COLO829 (cell line): ENCODE measurements around the gene MAML1.
"Not testable (repeated sequence)": the region's sequence is repeated elsewhere in the genome, so short reads cannot be mapped to it uniquely, and the experiment has no call there.

Experiments used
- DNase-seq: peaks from one replicate; pipeline ENCODE4 v3.0.0; 2012; ENCODE audit warnings: low spot score

The MAML1 gene

DNA sequence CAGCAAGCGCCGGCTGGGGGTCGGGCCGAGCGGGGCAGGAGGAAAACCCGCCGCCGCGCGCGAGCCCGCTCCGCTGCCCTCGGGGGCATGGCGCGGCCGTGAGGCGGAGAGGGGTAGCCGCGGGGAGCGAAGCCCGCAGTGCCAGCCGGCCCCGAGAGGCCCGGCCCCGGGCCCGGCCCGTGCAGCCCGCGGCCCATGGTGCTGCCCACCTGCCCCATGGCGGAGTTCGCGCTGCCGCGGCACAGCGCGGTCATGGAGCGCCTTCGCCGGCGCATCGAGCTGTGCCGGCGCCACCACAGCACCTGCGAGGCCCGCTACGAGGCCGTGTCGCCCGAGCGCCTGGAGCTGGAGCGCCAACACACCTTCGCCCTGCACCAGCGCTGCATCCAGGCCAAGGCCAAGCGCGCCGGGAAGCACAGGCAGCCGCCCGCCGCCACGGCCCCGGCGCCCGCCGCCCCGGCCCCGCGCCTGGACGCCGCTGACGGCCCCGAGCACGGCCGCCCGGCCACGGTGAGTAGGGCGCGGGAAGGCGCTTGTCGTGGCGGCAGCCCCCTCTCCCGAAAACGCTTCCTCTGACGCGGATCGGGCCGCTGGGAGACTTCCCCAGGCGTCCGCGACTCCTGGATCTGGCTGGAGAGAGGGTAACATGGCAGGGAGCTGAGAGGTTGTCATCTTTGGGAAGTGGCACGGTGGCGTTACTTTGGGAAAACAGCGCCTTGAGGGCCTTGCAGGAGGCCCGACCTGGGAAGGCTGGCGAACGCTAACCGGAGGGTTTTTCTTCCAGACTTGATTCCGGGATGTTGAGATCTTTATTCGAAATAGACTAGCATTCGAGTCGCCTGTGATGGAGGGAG lies 523 bp downstream of the MAML1 start:
- DNase-seq = no peak

DNA sequence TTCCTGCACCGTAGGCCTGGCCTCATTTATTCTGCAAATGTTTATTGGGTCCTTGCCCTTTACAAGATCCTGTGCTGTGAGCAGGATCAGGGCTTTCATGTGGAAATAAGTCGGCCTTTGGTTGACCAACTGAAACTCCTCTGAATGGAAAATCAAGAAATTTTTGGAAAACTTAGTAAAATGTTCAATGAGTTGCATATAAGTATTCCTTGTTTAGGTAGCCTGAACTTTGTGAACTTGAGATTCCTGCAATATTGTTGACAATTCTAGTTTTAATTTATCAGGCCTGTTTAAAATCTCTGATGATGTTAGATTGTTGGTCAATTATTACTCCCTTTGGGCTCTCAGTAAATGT lies 1.1 kb downstream of the MAML1 start:
- no peak for DNase-seq

DNA sequence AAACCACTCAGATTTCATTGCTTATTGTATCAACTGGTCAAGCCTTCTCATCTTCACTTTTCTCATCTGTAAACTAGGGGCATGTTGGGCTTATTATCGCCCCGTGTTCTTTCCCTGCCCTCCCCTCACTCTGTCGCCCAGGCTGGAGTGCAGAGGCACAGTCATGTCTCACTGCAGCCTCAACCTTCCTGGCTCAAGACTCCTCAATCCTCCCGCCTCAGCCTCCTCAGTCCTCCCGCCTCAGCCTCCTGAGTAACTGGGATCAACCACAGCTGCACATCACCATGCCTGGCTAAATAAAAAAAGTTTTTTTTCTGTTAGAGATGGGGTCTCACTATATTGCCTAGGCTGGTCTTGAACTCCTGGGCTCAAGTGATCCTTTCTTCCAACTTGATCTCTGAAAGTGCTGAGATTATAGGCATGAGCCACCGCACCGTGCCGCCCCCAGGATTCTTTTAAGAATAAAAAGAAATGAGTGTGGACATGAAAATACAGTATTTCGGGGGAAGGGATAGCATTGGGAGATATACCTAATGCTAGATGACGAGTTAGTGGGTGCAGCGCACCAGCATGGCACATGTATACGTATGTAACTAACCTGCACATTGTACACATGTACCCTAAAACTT lies 2.0 kb downstream of the MAML1 start:
- DNase-seq = no peak

- DNase-seq = no peak
Observed at GRCh38 chr5:179738742-179739141, 6.1 kb downstream of the MAML1 start.

- DNase-seq = not testable (repeated sequence)
Observed at GRCh38 chr5:179744106-179744505, 11.5 kb downstream of the MAML1 start.

- no peak for DNase-seq
Observed at GRCh38 chr5:179746872-179747271, 14.2 kb downstream of the MAML1 start.

DNA sequence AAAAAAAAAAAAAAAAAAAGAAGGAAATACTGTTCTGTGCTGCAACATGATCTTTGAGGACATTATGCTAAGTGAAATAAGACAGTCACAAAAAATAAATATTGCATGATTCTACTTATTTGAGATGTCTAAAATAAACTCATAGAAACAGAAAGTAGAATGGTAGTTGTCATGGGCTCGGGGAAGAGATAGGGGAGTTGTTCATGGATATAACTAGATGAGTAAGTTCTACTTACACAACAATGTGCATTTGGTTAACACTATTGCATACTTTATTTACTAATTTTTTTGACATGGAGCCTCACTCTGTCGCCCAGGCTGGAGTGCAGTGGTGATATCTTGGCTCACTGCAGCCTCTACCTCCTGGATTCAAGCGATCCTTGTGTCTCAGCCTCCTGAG lies 15.2 kb downstream of the MAML1 start:
- DNase-seq = no peak

DNA sequence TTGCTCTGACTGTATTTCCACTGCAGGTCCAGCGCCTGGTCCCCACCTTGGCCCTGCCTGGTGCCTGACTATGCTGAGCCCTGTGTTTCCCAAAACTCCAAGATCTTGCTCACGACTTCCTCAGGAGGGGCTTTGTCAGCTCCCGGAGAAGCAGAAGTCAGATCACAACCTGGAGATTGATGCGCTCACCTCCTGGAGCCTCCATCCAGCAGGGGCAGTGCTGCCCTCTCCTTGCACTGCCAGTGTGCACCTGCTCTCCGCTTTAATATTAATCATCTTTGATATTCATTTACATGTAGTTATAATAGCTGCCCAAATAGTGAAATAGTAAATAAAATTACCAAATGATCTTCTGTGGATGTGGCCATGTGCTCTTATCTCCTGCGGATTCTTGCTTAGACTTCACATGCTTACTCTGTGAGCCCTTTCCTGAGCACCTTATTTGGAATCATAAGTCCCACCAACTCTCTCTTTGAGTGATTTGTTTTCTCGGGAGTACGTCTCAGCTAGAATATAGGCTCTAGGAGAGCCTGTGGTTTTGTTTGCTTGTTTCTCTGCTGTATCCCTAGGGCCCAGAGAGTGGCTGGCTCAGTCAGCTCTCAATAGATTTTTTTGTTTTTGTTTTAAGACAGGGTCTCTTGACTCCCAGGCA lies 17.4 kb downstream of the MAML1 start:
- DNase-seq = no peak

- no peak for DNase-seq
Observed at GRCh38 chr5:179753971-179754370, 21.3 kb downstream of the MAML1 start.

GRCh38 chr5:179755022-179755421 lies 22.4 kb downstream of the MAML1 start:
- no peak for DNase-seq

DNA sequence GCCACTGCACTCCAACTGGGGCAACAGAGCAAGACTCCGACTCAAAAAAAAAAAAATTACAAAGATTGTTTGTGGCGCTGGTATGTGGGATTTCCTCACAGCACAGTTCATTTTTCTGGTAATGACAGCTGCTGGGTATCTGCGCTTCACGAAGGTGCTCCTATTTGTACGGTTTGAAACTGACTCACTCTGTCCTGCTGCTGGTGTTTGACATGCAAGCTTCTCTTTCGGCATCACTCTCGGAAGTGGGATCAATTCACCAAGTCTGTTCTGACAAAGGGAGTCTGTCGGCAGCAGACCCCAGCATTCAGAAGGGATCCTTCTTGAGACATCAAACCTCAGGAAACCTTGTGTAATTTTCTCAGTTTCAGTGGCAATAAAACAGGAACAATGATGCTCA lies 26.3 kb downstream of the MAML1 start:
- DNase-seq = no peak

GRCh38 chr5:179759581-179760551 lies 27.2 kb downstream of the MAML1 start:
- no peak for DNase-seq

GRCh38 chr5:179762079-179762780 lies 29.6 kb downstream of the MAML1 start:
- no peak for DNase-seq

GRCh38 chr5:179762781-179763176 lies 30.2 kb downstream of the MAML1 start:
- peak; percentile 8 for DNase-seq

DNA sequence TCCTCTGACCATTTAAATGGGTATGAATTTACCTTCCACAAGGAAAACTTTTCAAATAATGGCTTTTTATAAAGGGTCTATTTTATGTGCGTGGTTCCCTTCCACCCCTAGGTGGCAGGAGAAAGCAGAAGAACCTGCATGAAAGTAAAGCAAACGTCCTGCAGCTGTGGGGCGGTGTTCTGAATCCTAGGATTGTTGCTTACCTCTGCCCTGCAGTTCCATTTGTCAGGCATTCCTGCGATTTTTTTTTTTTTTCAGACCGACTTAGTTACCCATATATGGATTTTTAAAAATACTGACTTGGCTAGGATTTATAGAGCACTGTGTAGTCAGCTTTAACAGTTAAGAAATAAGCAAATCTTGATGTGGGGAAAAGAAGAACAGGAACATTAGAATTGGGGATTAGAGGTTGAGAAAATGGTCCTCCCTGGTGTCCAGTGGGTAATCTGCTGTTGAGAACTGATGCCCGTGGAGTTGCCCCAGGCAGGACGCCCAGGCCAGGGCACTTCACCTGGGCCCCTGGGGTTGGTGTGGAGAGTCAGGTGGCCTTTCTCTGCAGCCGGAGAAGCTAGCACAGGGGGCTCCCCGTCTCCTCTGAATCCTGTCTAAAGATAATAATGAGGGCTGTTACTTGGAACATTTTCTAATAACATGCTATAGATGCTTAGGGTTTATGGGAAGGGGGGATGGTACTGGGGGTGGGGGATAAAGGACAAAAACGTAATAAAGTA lies 30.8 kb downstream of the MAML1 start:
- DNase-seq = peak; percentile 51

DNA sequence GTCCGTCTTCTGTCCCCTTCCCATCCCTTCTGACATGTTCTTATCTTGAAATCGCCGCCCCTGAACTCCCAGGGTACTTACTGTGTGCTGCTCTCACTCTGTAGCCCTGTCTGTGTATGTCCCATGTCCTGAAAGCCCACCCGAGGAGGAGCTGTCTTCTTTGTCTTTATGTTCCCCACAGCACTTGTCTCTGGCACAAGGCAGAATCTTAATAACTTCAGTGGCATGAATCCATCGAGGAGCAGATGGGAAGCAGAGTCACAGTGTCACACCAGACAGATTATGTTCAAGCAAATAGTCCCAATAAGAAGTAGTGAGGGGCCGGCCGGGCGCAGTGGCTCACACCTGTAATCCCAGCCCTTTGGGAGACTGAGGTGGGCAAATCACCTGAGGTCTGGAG lies 31.4 kb downstream of the MAML1 start:
- no peak for DNase-seq

- DNase-seq = peak; percentile 45
Observed at GRCh38 chr5:179765400-179765799, 32.8 kb downstream of the MAML1 start.

DNA sequence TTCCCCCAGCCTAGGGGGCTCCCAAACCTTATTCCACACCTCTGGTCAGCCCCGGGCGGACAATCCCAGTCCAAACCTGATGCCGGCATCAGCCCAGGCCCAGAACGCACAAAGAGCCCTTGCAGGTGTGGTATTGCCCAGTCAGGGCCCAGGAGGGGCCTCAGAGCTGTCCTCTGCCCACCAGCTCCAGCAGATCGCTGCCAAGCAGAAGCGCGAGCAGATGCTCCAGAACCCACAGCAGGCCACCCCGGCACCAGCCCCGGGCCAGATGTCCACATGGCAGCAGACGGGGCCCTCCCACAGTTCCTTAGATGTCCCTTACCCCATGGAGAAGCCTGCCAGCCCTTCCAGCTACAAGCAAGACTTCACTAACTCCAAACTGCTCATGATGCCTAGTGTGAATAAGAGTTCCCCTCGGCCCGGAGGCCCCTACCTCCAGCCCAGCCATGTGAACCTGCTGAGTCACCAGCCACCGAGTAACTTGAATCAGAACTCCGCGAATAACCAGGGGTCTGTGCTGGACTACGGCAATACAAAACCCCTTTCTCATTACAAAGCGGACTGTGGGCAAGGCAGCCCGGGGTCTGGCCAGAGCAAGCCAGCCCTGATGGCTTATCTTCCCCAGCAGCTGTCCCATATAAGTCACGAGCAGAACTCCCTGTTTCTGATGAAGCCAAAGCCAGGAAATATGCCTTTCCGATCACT lies 33.6 kb downstream of the MAML1 start:
- no peak for DNase-seq

DNA sequence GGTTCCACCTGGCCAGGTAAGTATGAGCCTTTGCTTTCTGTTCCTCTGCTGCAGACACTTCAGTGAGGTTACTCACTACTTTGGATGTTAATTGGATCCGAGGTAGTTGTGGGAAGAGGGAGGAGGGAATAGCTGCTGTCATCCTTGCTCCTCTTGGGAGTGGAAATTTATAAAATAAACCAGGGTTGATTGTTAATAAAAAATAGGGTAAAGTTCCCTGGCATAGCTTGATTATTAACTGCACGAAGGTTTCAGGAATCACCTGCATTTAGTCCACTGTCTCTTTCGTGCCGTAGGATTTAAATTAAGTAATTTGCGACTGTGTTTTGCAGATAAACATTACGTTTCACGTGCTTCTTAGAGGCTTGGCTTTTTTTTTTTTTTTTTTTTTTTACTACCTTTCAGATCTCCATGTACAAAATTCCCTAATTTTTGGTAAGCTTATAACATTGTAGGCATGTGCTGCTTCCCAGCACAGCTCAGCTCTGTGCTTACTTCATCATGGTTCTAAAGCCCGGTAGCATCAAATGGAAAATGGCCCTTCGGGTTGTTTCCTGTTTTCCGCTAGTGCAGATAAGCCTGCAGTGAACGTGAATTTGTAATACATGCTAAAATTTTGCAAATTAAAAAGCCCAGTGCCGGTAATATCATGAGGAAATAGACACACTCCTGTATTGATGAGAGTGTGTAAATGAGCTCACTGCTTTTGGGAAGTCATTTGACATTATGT lies 34.3 kb downstream of the MAML1 start:
- DNase-seq = no peak
